SW480 (cell line): ENCODE data around the gene ATOX1.
A peak's percentile ranks its signal among the peaks of the same experiment; 100 is the strongest.

Experiments used
- DNase-seq: peaks from one replicate; pipeline ENCODE4 v3.0.0-alpha.2; 2016; ENCODE audit warnings: low spot score

Gene ATOX1

DNA sequence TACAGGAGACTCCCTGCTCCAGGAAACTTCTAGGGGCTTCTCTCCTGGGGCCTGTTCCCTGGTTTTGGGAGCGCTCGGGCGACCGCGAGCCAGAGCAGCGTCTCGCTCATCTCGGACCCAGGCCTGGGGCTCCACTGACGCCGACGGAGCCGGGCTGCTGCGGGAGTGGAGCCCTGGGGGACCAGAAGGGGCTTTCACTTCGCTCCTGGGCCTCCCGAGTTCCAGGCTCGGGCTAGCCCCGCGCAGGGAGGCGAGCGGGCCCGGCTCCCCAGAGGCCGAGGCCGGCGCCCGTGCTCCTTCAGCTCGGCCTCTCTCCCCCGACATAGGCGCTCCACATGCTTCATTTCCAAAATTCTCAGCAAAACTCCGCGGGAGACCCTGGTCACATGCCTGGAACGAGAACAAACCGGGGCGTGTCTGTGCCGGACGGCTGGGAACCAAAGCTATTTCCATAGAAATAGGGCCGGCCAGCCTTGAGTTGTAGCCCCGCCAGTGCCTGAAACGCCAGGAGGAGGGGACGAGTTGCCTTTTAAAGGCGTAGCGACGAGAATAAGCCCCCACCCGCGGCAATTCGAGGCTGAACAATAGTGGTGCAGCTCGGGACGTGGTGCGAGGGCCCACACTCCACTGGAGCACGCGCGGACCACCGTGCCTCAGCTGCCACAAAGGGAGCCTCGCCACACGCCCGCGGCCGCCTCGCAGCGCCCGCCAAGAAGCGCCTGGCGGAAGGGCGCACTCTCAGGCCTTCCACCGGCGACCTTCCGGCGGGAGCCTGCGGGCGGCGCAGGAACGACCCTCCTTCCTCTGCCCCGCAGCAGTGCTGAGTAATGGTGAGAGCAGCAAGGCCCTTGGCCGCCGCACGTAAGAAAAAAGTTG is 12.2 kb upstream of the ATOX1 start:
- DNase-seq, result peak; percentile 50

DNA sequence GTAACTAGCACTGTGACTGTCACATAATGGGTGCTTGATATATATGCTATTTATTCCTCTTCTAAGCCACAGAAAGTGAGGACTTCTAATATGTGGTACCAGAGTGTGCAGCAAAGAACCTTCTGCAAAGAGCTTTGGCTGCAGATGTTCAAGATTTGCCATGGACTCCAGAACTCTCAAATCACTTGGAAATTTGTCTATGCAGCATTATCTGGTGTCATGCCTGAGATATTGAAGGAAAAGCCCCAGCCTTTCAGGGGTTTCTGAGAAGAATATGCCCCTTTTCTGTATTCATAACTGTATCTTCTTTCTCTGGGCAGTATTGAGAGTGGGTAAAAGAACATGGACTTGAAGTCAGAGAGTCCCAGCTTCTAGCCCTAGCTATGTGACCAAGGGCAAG is 8.5 kb upstream of the ATOX1 start:
- no peak for DNase-seq

DNA sequence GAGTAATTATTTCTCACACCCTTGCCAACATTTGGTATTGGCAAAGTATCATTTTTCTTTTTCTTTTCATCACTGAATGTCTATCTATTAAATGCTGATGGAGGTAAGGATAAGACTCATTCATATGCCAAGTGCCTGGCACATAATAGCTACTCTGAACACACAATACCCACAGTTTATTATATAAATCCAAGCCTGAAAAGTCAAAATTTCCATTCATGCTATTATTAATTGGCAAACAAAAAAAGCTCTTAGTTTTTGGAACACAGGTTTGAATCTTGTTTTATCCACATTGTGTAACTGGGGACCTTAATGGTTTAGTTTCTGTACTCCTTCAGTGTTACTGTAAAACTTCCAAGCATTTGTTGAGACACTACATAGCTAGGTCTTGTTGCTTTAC is 6.4 kb upstream of the ATOX1 start:
- DNase-seq, result no peak

DNA sequence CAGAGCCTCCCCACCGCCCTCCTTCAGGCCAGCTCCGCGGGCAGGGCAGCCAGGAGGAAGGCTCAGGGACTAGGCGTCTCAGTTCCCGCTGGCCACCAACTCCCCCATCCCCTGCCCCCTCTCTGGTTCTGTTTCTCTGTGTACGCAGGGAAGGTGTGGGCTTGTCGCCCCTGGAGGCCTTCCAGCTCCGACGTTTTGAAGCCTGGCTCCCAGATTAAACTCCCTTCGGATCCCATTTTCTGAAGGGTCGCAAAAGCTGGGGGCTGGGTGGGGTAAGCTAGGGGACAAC is 346 bp downstream of the ATOX1 start:
- no peak for DNase-seq

GRCh38 chr5:151757233-151758140 is 944 bp downstream of the ATOX1 start:
- DNase-seq, result no peak

- no peak for DNase-seq
Measured at GRCh38 chr5:151755383-151755782, 3.0 kb downstream of the ATOX1 start.

GRCh38 chr5:151751593-151751992 is 6.8 kb downstream of the ATOX1 start:
- no peak for DNase-seq

DNA sequence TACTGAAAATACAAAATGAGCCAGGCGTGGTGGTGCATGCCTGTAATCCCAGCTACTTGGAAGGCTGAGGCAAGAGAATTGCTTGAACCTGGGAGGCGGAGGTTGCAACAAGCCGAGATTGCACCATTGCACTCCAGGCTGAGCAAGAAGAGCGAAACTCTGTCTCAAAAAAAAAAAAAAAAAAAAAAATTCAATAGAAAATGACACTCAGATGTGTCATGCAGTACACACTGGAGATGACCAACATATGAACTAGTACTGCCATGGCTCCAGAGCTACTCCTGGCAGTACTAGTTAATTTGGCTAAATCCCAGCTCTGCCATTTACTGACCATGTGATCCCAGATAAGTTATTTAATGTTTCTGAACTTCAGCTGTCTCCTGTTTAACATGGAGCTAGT is 7.3 kb downstream of the ATOX1 start:
- DNase-seq, result no peak

- no peak for DNase-seq
Measured at GRCh38 chr5:151750121-151750520, 8.3 kb downstream of the ATOX1 start.

DNA sequence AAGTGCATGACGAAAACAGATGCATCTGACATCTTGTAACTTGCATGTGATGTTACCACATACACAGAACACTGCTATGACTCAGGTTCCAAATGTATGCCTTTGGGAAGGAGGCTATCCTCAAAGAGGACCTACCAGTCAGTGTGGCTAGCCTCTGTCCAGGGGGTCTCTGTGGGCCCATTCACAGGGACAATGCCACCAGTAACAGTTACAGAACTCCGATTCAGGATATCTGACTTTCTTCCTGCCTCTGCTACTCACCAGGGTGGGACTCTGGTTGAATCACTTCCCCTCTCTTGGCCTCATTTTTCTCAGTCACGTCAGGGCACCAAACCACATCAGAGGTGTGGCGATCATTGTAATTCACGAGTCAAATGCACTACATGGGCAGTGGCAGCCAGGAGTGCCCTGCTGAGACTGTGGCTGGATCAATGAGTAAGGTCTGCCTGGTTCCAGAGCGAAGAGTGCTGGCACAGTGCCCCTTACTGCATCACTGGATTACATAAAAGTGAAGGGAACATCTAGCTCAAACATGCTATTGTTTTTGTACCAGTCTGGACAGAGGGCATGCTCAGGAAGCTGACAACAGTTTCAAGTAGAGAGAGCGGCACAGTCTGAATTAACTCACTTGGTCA is 13.2 kb downstream of the ATOX1 start:
- DNase-seq, result peak; percentile 99

DNA sequence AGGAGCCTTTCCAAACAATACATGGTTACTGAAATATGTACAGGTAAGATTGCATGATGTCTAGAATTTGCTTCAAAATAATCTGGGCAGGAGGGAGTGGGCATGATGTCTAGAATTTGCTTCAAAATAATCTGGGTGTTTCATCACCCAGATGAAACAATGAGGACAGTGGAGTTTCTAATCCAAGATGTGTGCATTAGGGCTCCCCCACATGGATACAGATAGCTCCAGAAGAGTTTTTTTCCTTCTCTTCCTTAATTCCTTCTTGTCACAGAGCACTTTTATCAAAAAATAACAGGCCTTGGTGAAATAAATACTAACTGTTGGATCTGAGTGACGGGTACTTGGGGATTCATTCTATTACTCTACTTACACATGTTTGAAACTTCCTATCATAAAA is 14.9 kb downstream of the ATOX1 start:
- no peak for DNase-seq

- DNase-seq, result peak; percentile 79
Measured at GRCh38 chr5:151742870-151743294, 15.5 kb downstream of the ATOX1 start.

GRCh38 chr5:151741678-151742423 is 16.6 kb downstream of the ATOX1 start:
- no peak for DNase-seq

GRCh38 chr5:151740958-151741373 is 17.5 kb downstream of the ATOX1 start:
- no peak for DNase-seq

DNA sequence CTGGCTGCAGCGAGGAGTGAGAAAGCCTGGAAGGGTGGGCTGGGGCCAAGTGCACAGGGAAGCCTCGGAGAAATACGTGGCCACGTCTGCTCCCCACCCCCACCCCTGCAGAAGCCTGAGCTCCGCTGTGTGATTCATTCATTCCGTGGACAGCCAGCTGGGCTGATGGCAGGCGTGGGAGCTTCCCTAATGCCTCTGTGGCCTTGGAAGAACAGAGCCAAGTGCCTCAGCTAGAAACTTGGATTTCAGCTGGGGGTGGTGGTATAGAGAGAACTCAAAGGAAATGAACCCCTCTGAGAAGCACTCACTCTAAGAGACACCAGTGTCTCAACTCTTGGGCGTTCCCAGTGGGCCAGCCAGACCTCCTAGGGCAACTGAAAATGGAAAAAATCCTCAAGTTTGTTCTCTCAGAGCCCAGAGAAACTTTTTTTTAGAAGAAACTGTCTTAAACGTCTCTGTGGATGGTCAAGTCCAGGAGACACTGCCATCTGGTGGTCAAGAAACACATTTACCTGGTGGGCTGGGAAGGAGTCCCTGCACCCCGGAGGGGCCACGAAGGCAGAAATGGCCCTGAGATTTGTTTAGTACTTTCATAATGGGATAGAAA is 18.0 kb downstream of the ATOX1 start:
- DNase-seq, result peak; percentile 66

GRCh38 chr5:151739939-151740335 is 18.5 kb downstream of the ATOX1 start:
- peak; percentile 76 for DNase-seq

GRCh38 chr5:151739395-151739794 is 19.0 kb downstream of the ATOX1 start:
- DNase-seq, result no peak

DNA sequence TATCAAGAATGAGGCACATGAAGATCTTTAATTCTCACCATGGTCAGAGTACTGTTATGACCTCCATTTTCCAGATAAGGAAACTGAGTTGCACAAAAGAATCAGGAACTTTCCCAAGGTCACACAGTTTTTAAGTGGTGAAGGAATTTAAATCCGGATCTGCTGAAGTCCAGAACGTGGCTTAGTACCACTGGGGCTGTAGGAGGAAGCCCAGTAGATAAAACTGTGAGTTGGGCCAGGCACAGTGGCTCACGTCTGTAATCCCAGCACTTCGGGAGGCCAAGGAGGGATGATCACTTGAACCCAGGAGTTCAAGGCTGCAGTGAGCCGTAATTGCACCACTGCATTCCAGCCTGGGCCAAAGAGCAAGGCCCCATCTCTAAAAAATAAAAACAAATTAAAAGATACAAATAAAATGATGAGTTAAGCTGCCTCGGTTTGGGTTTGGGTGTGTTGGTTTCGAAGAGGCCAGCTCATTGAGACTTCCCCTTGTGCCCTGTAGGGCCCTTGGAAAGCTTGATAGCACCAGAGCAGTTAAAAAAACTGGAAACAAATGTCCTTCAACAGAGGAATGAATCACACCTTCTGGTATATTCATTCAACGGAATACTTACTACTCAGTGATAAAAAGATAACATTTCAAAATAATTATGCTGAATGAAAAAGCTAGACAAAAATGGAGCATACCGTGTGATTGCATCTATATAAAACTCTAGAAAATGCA is 20.1 kb downstream of the ATOX1 start:
- no peak for DNase-seq

DNA sequence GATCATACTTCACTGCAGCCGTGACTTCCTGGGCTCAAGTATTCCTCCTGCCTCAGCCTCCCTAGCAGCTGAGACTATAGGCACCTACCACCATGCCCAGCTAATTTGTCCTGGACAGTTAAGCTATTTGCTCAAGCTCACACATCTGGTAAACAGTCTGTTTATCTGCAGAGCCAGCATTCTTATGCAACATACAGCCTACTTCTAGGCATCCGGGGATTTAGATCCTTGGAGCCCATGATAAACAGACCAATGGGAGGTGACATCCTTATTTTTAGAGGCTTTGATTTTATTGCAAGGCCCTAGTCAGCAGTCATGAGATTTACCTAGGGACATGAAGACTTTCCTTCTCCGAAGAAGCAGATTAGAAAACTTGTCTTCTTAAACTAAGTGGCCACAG is 21.0 kb downstream of the ATOX1 start:
- DNase-seq, result no peak

DNA sequence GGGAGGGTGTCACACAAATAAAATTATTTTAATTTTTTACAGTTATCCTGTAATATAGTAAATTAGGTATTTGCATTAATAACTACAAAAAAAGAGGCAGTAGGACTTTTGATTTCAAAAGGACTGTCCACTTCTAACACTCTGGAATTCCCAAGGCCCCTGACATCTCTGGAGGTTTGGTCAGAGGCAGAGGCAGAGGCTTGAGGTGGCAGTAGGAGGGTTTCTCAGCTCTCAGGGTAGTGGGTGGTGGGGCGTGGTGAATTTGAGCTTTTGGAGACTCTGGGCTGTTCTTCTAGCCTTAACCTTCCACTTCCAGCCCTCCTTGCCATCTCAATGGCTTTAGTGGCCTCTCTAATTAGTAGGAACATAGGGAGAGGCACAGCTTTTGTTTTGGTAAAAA is 22.8 kb downstream of the ATOX1 start:
- no peak for DNase-seq

DNA sequence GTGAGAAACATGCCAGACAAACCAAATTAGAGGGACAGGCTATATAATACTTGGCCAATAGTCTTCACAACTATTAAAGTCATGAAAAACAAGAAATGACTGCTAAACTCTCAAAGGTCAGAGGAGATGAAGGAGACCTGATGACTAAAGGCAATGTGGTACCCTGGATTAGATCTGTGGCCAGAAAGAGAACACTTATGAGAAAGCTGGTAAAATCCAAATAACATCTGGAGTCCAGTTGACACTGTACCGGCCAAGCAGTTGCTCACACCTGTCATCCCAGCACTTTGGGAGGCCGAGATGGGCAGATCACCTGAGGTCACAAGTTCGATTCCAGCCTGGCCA is 24.4 kb downstream of the ATOX1 start:
- DNase-seq, result no peak
